Uterus (tissue), 2 donors: ENCODE results near the gene NSRP1.

ENCODE experiments used
- CTCF ChIP-seq, 4 experiments: fragments of 200-600 bp in 2 of 4; fragments of 450-650 bp in 2 of 4; sonication (generic) in 2 of 4; IDR thresholded peaks; one replicate each; pipeline ENCODE4 v1.5.1; 2016 to 2019; ENCODE audit warnings: antibody characterized with exemption in 4 of 4, mild to moderate bottlenecking in 2 of 4, moderate library complexity in 1 of 4
- POLR2A ChIP-seq, 2 donors: fragments of 450-650 bp; IDR thresholded peaks; one replicate each; pipeline ENCODE4 v1.6.1; 2016; ENCODE audit warnings: antibody characterized with exemption in 2 of 2, mild to moderate bottlenecking in 1 of 2, moderate library complexity in 1 of 2

GRCh38 chr17:30082773-30083172 lies 33.8 kb upstream of the NSRP1 start:
- TF ChIP-seq POLR2A (IDR thresholded peaks at IDR 0.05) (no peak), CTCF (IDR thresholded peaks at IDR 0.05) (no peak)
